GM12878 (cell line): ENCODE measurements around the gene NPTN.

ENCODE experiments used
- CHD4 ChIP-seq: fragments of 200-600 bp; sonication (generic); IDR thresholded peaks from 2 replicates; pipeline ENCODE4 v1.6.1; 2016; ENCODE audit warnings: mild to moderate bottlenecking
- CREB1 ChIP-seq: IDR thresholded peaks from 2 replicates; pipeline ENCODE4 v1.6.1; 2012; ENCODE audit warnings: low read depth, mild to moderate bottlenecking, inconsistent platforms
- CTCF ChIP-seq, 3 experiments: IDR thresholded peaks in 2 of 3; conservative IDR thresholded peaks in 1 of 3; 2 replicates each; pipeline ENCODE4 v1.5.1; 2011; ENCODE audit warnings: low read depth in 3 of 3, low read length in 3 of 3, mild to moderate bottlenecking in 3 of 3, control low read depth in 2 of 3, moderate library complexity in 2 of 3, inconsistent platforms in 1 of 3, mixed read lengths in 1 of 3; ENCODE audit not compliant: control insufficient read depth in 2 of 3, insufficient read depth in 1 of 3; ENCODE audit errors: extremely low read depth in 1 of 3
- EP300 ChIP-seq, 2 experiments: fragments of 150-350 bp in 1 of 2; IDR thresholded peaks; 2 replicates each; pipeline ENCODE4 v1.6.1; 2011 to 2012; ENCODE audit warnings: low read depth in 2 of 2, low read length in 2 of 2, borderline replicate concordance in 1 of 2, improper control_type of control experiment in 1 of 2, inconsistent platforms in 1 of 2; ENCODE audit not compliant: control insufficient read depth in 1 of 2
- FOS ChIP-seq: IDR thresholded peaks from 3 replicates; pipeline ENCODE4 v1.6.1; 2011; ENCODE audit warnings: borderline replicate concordance; ENCODE audit not compliant: insufficient read length; ENCODE audit errors: extremely low read depth
- IKZF1 ChIP-seq: fragments of 450-650 bp; conservative IDR thresholded peaks from 2 replicates; pipeline ENCODE4 v1.6.1; 2017; ENCODE audit warnings: antibody characterized with exemption, mild to moderate bottlenecking
- NR2C1 ChIP-seq: fragments of 450-650 bp; IDR thresholded peaks from 2 replicates; pipeline ENCODE4 v1.6.1; 2017; ENCODE audit warnings: antibody characterized with exemption, mild to moderate bottlenecking, moderate library complexity
- POLR2A ChIP-seq: IDR thresholded peaks from 2 replicates; pipeline ENCODE4 v1.6.1; 2011; ENCODE audit warnings: low read depth, mild to moderate bottlenecking, low read length
- POLR2AphosphoS5 ChIP-seq: IDR thresholded peaks from 2 replicates; pipeline ENCODE4 v1.6.1; 2011; ENCODE audit warnings: mild to moderate bottlenecking, low read length, inconsistent platforms
- TF ChIP-seq, protein P1 (sequence below): fragments of 450-650 bp; IDR thresholded peaks from 2 replicates; pipeline ENCODE4 v1.6.1; 2017; ENCODE audit warnings: mild to moderate bottlenecking, moderate library complexity

DNA sequence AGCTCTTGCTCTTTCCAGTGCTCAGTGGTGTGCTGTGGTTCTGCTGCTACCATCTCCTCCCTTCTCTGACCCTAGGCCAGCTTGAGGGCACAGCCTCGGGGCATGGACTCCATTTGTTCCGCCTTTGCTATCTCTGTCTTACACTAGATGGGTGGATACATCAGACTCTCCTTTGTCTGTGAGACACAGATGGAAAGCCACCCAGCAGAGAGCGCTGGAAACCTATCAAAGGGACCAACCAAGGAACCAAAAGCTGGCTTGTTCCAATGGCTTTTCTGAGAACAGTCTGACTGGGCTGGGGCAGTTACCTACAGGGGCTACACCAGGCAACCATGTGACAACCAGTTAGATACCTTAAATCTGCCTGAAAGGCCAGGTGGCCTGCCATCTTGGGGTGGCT, 63.8 kb downstream of the NPTN start:
- TF ChIP-seq CREB1, result no peak
- TF ChIP-seq IKZF1, result no peak
- no peak for TF ChIP-seq CHD4
- TF ChIP-seq FOS, result no peak
- TF ChIP-seq, protein P1, sequence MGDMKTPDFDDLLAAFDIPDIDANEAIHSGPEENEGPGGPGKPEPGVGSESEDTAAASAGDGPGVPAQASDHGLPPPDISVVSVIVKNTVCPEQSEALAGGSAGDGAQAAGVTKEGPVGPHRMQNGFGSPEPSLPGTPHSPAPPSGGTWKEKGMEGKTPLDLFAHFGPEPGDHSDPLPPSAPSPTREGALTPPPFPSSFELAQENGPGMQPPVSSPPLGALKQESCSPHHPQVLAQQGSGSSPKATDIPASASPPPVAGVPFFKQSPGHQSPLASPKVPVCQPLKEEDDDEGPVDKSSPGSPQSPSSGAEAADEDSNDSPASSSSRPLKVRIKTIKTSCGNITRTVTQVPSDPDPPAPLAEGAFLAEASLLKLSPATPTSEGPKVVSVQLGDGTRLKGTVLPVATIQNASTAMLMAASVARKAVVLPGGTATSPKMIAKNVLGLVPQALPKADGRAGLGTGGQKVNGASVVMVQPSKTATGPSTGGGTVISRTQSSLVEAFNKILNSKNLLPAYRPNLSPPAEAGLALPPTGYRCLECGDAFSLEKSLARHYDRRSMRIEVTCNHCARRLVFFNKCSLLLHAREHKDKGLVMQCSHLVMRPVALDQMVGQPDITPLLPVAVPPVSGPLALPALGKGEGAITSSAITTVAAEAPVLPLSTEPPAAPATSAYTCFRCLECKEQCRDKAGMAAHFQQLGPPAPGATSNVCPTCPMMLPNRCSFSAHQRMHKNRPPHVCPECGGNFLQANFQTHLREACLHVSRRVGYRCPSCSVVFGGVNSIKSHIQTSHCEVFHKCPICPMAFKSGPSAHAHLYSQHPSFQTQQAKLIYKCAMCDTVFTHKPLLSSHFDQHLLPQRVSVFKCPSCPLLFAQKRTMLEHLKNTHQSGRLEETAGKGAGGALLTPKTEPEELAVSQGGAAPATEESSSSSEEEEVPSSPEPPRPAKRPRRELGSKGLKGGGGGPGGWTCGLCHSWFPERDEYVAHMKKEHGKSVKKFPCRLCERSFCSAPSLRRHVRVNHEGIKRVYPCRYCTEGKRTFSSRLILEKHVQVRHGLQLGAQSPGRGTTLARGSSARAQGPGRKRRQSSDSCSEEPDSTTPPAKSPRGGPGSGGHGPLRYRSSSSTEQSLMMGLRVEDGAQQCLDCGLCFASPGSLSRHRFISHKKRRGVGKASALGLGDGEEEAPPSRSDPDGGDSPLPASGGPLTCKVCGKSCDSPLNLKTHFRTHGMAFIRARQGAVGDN, result no peak
- no peak for TF ChIP-seq CTCF (IDR thresholded peaks at IDR 0.05 in 2 of 3, conservative IDR thresholded peaks at IDR 0.05 in 1 of 3; ENCODE audit: control insufficient read depth in 2 of 3, extremely low read depth in 1 of 3, insufficient read depth in 1 of 3, low read depth in 3 of 3, low read length in 3 of 3)
- no peak for TF ChIP-seq POLR2AphosphoS5
- TF ChIP-seq POLR2A, result no peak
- no peak for TF ChIP-seq NR2C1
- no peak for TF ChIP-seq EP300 (IDR thresholded peaks at IDR 0.05; ENCODE audit: borderline replicate concordance in 1 of 2, control insufficient read depth in 1 of 2, low read depth in 2 of 2, low read length in 2 of 2)
